ENCODE measurements around the gene MAGI2. TPM values are rescaled to one million over a fixed set of nuclear protein-coding genes. Genes with fewer than 3 reads are reported as not detected.
"Not testable (repeated sequence)": the region's sequence is repeated elsewhere in the genome, so short reads cannot be mapped to it uniquely, and the experiment has no call there.

Gene MAGI2
- polyA plus RNA-seq, 4 donors, result 8.3 to 40.6 (median 33.9) TPM

- DNase-seq (ENCODE audit: low read depth in 4 of 4, low spot score in 3 of 4), result no peak
These were observed 924.5 kb downstream of the MAGI2 start for GRCh38 chr7:78528964-78529363.

DNA sequence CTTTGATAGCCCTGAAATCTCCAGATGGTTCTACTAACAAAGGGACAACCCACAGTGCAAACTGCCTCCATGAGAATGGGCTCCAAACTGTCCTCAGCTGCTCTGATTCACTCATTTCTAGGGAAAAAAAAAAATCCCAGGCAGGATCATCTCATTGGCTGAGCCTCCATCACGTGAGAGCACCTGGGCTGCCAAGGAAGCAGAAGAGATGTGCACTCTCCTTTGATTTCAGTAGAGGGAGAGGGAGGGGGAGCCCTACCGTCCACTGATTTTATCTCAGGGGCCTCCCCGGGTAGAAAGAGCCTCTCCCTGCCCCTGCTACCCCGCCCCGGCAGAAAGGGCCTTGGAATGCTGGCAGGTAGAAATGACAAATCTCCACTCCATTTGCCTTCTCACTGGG is 929.5 kb downstream of the MAGI2 start:
- no peak for DNase-seq (ENCODE audit: low read depth in 4 of 4, low spot score in 3 of 4)

DNA sequence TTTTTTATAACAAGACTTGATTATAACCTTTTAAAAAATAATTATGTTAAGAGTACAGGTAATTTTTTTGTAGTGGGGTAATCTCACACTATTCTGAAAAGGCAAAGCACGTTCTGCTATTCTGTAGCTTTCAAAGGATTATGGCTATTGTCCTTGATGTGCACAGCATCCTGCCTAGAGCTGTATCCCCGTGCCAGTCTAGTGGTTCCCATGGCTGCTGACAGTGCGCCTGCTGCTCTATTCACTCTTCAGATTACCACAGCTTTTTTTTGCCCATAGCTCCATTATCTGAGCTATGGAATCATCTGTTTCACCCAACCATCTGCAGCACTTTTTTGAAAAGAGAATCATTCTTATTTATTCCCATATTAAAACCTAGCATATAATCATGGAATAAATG is 931.5 kb downstream of the MAGI2 start:
- no peak for DNase-seq (ENCODE audit: low read depth in 4 of 4, low spot score in 3 of 4)

GRCh38 chr7:78516450-78516849 is 937.0 kb downstream of the MAGI2 start:
- DNase-seq (ENCODE audit: low read depth in 4 of 4, low spot score in 3 of 4), result no peak

- no peak for DNase-seq (ENCODE audit: low read depth in 4 of 4, low spot score in 3 of 4)
These were observed 938.8 kb downstream of the MAGI2 start for GRCh38 chr7:78514634-78515033.

- DNase-seq (ENCODE audit: low read depth in 4 of 4, low spot score in 3 of 4), result peak in 1 of 4 donors; percentile 14
These were observed 942.8 kb downstream of the MAGI2 start for GRCh38 chr7:78510580-78511188.

DNA sequence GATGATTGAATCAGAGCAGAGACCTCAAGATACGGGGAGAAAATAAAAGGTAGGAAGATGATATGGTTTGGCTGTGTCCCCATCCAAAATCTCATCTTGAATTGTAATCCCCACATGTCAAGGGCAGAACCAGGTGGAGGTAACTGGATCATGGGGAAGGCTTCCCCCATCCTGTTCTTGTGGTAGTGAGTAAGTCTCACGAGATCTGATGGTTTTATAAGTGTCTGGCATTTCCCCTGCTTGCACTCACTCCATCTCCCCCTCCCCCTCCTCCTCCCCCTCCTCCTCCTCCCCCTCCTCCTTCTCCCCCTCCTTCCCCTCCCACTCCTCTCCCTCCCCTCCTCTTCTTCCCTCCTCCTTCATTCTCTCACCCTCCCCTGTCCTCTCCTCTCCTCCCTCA is 950.2 kb downstream of the MAGI2 start:
- DNase-seq (ENCODE audit: low read depth in 4 of 4, low spot score in 3 of 4), result not testable (repeated sequence)

GRCh38 chr7:78501064-78501463 is 952.4 kb downstream of the MAGI2 start:
- no peak for DNase-seq (ENCODE audit: low read depth in 4 of 4, low spot score in 3 of 4)

GRCh38 chr7:78499971-78500370 is 953.5 kb downstream of the MAGI2 start:
- DNase-seq (ENCODE audit: low read depth in 4 of 4, low spot score in 3 of 4), result no peak

GRCh38 chr7:78499283-78499682 is 954.2 kb downstream of the MAGI2 start:
- DNase-seq (ENCODE audit: low read depth in 4 of 4, low spot score in 3 of 4), result no peak

GRCh38 chr7:78497728-78498427 is 955.6 kb downstream of the MAGI2 start:
- DNase-seq (ENCODE audit: low read depth in 4 of 4, low spot score in 3 of 4), result no peak

GRCh38 chr7:78496096-78496630 is 957.3 kb downstream of the MAGI2 start:
- DNase-seq (ENCODE audit: low read depth in 4 of 4, low spot score in 3 of 4), result no peak

DNA sequence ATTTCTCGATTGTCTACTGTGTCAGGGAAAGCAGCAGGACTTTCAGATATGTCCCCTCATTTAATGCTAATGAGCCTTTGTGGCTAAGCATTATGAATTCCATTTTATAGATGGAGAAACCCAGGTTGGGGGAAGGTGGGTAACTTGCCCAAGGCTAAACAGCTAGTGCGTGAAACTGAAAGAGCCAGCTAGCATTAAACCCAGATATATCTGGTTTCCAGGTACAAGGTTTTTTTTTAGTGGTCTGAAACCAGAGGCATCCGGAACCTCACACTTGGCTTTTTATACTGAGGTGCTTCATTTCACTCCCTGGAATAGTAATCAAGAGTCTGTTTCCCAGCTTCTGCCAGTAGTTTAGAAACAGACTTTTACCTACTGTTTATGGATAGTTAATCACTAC is 960.1 kb downstream of the MAGI2 start:
- DNase-seq (ENCODE audit: low read depth in 4 of 4, low spot score in 3 of 4), result no peak

DNA sequence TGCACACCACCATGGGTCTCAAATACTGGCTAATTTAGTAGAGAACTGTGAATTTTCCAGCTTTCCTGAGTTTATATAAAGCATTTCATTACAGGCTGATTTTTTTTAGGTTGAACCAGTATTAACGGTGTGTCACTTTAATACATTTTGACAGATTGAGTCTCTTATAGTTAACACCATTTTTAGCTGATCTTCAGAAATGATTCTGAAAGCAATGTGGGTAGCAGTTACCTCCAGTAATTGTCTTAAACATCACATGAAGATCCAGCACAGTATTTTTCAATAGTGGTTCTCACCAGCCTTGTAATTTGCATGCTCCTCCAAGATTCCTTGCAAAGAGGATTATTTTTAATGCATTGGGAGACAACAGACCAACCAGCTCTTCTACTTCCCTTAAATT is 961.3 kb downstream of the MAGI2 start:
- no peak for DNase-seq (ENCODE audit: low read depth in 4 of 4, low spot score in 3 of 4)

DNA sequence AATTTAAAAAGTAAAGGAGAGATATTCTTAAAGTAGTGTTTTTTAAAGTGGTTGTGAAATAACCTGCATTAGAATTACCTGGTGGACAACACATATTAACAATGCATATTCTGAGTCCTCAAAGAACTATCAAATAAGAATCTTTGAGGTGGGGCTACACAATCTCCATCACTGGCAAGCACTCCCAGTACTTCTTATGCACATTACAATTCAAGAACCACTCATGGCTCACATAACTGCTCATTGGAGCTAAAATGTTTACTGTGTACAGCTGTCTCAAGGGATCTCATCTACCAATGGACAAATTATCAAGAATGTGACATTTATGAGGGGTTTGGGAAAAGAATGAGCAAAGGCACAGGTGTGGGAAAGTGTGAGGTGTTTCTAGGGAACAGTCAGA is 962.9 kb downstream of the MAGI2 start:
- DNase-seq (ENCODE audit: low read depth in 4 of 4, low spot score in 3 of 4), result no peak

DNA sequence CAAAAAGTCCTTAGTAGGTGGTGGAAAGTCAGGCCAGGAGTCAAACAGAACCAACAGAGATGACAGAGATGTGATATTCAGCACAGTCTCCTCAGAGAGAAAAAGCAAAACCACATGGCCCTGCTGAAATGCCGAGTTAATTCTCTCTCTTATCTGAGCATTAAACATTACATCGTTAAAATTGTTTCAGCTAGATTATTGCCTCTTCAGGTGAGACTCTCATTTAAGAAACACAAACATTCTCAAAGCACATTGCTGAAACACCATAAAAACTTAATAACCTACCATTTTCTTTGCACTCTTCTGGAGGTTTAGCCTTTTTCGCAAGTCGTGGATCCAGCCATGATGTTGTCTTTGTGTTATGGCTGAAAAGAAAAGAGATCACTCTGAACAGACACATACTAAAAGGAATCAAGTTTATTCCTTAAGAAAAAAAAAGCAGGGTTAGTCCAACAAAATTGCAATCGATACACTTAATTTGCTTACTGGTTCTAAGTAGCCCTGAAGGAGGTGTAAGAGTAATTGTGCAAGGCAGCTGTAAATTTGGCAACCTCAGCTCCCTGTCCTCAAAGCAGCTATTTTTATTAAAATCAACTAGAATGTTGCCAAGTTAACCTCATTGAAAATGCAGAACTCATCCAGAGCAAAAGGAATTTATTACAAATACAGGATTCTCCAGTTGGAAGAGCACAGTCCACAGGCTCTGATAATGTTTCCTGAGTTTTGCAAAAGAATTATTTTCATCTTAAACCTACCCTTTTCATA is 963.8 kb downstream of the MAGI2 start:
- DNase-seq (ENCODE audit: low read depth in 4 of 4, low spot score in 3 of 4), result no peak

DNA sequence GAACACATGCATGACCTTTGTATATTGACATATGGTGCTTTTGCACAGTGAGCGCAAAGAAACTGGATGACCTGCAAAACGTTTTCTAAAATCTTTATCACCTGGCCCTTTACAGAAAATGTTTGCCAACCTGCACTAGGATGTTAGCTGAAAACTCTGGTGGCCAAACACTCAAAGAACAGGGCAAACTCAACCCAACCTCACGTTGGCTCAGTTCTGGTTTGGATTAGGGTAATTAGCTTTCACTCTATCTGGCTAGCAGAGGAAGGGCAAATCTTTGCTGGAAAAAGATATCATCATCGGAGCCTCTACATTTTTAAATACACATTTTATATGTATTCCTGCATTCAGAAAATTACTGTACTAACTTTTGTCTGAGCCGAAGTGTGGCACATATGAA is 966.0 kb downstream of the MAGI2 start:
- no peak for DNase-seq (ENCODE audit: low read depth in 4 of 4, low spot score in 3 of 4)

GRCh38 chr7:78479348-78479747 is 974.1 kb downstream of the MAGI2 start:
- DNase-seq (ENCODE audit: low read depth in 4 of 4, low spot score in 3 of 4), result no peak

DNA sequence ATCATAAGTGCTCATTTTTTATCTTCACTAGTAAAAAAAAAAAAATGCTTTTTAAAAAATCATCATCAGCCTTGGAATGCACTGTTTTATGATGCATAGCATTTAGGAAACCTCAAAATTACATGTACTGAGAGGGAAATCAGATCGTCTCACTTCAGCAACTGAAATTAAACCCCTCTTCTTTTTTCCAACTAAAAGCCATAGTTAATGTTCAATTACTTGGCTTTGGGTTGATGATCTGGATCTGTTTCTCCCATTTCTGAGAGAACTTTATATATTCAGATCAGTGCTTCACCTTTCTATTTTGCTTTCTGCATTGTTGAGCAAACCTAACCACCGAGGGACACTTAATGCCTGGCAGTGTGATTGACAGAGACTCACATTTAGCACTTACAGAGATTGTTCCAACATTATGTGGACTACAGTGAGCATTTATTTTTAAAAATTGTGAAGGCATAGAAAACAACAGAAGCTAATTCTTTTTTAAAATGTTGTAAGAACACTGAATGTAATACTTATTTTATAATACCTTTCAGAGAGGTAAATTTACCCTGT is 976.5 kb downstream of the MAGI2 start:
- DNase-seq (ENCODE audit: low read depth in 4 of 4, low spot score in 3 of 4), result no peak

GRCh38 chr7:78473571-78474301 is 979.7 kb downstream of the MAGI2 start:
- DNase-seq (ENCODE audit: low read depth in 4 of 4, low spot score in 3 of 4), result no peak

GRCh38 chr7:78473021-78473420 is 980.4 kb downstream of the MAGI2 start:
- no peak for DNase-seq (ENCODE audit: low read depth in 4 of 4, low spot score in 3 of 4)
